Parathyroid adenoma (tissue), 2 donors: ENCODE data around the gene THOC1.

Experiments
- H2AFZ ChIP-seq: fragments of 300-600 bp; sonication (generic); one replicate; pipeline ENCODE4 v1.7.0; 2017; ENCODE audit warnings: antibody characterized with exemption, mild to moderate bottlenecking
- H3K27ac ChIP-seq: fragments of 300-600 bp; sonication (generic); one replicate; pipeline ENCODE4 v1.7.0; 2017
- H3K27me3 ChIP-seq: fragments of 300-600 bp; sonication (generic); one replicate; pipeline ENCODE4 v1.7.0; 2017; ENCODE audit warnings: low read length; ENCODE audit not compliant: control insufficient read depth, insufficient read depth
- H3K36me3 ChIP-seq: fragments of 300-600 bp; sonication (generic); one replicate; pipeline ENCODE4 v1.7.0; 2017; ENCODE audit warnings: low read length; ENCODE audit not compliant: control insufficient read depth, insufficient read depth
- H3K4me1 ChIP-seq: fragments of 300-600 bp; sonication (generic); one replicate; pipeline ENCODE4 v1.7.0; 2017; ENCODE audit warnings: control low read depth
- H3K4me2 ChIP-seq: fragments of 300-600 bp; sonication (generic); one replicate; pipeline ENCODE4 v1.7.0; 2017; ENCODE audit warnings: low read length
- H3K4me3 ChIP-seq: fragments of 300-600 bp; sonication (generic); one replicate; pipeline ENCODE4 v1.7.0; 2017; ENCODE audit warnings: low read depth, low read length
- H3K79me2 ChIP-seq: fragments of 300-600 bp; sonication (generic); one replicate; pipeline ENCODE4 v1.7.0; 2017; ENCODE audit warnings: control low read depth
- H3K9ac ChIP-seq: fragments of 300-600 bp; sonication (generic); one replicate; pipeline ENCODE4 v1.7.0; 2017; ENCODE audit warnings: mild to moderate bottlenecking
- H3K9me3 ChIP-seq: fragments of 300-600 bp; sonication (generic); one replicate; pipeline ENCODE4 v1.7.0; 2017; ENCODE audit warnings: low read length; ENCODE audit not compliant: control insufficient read depth
- TF ChIP-seq, protein P1 (sequence below): fragments of 300-600 bp; sonication (generic); IDR thresholded peaks from one replicate; pipeline ENCODE4 v1.7.0; 2017; ENCODE audit warnings: antibody characterized with exemption, mild to moderate bottlenecking
- donor health status: primary hyperparathyroidism.

THOC1 gene

DNA sequence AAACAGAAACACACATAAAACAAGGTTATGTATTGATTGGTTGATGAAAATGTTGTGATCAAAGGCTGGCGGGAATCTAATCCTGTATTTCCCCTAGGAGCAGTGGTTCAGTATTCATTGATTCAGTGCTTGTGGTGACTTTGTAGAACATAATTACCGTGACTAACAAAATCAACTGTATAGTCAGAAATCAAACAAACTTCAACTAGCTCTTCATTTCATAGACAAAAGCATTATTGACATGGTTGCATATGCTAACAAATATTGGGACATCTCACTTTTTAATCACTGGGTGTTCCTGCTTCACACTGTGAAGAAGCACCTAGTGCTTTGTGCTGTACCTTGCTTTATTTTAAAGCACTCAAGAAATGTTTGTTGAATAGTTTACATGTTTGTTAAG is 68.1 kb downstream of the THOC1 start:
- H3K4me3 ChIP-seq: no peak overlapping the region
- no peaks in the 10 kb centered on the region for H3K36me3 ChIP-seq
- TF ChIP-seq, protein P1, sequence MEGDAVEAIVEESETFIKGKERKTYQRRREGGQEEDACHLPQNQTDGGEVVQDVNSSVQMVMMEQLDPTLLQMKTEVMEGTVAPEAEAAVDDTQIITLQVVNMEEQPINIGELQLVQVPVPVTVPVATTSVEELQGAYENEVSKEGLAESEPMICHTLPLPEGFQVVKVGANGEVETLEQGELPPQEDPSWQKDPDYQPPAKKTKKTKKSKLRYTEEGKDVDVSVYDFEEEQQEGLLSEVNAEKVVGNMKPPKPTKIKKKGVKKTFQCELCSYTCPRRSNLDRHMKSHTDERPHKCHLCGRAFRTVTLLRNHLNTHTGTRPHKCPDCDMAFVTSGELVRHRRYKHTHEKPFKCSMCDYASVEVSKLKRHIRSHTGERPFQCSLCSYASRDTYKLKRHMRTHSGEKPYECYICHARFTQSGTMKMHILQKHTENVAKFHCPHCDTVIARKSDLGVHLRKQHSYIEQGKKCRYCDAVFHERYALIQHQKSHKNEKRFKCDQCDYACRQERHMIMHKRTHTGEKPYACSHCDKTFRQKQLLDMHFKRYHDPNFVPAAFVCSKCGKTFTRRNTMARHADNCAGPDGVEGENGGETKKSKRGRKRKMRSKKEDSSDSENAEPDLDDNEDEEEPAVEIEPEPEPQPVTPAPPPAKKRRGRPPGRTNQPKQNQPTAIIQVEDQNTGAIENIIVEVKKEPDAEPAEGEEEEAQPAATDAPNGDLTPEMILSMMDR: no peak
- no peak overlapping the region for H3K9ac ChIP-seq
- H3K9me3 ChIP-seq: no peaks in the 10 kb centered on the region
- no peaks in the 10 kb centered on the region for H3K27me3 ChIP-seq
- no peak overlapping the region for H3K27ac ChIP-seq
- no peaks in the 10 kb centered on the region for H3K4me1 ChIP-seq
- peaks cover 9% of the 10 kb centered on the region for H3K79me2 ChIP-seq
- no peak overlapping the region for H2AFZ ChIP-seq
- no peak overlapping the region for H3K4me2 ChIP-seq

DNA sequence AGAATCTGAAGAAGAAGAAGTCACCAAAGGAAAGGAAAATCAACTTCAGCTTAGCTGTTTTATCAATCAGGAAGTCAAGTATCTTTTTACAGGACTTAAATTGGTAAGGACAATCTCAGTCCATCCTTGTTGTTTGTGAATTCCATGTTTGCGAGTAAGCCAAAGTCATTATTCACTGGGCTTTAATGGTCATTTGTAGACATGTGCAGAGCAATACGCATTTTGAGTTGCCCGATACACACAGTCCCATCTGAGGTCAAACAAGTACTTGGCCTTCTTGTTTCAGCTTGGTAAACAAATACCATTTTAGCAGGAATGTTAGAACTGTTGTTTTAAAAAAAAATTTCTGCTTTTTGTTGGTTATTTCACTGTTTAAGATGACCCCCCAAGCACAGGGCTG is 68.6 kb downstream of the THOC1 start:
- TF ChIP-seq, protein P1: no peak
- Histone ChIP-seq H3K36me3 (no peaks in the 10 kb centered on the region), H3K79me2 (peaks cover 9% of the 10 kb centered on the region), H3K27me3 (no peaks in the 10 kb centered on the region), H3K9me3 (no peaks in the 10 kb centered on the region), H3K9ac (no peak overlapping the region), H2AFZ (no peak overlapping the region), H3K4me2 (no peak overlapping the region), H3K27ac (no peak overlapping the region), H3K4me3 (no peak overlapping the region), H3K4me1 (no peaks in the 10 kb centered on the region)

DNA sequence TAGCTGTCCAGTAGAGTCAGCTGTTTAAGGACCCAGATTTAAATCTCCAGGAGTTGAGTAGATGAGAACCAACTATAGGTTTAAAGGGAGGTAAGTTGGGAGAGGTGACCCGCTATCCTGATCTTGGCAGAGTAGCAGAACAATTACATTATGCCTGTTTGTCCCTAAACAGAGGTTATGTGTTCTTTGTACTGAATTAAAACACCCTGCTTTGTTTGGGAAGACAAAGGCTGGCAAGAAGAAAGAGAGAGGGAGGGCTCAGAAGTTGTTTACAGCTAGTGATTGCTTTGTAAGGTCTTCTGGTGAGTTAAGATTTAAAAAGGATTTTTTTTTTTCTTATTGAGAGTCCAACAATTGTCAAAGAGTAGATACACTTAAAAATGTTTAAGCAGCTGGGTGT is 72.2 kb downstream of the THOC1 start:
- Histone ChIP-seq H3K36me3 (no peaks in the 10 kb centered on the region), H3K4me1 (peaks cover 4% of the 10 kb centered on the region), H2AFZ (no peak overlapping the region), H3K27ac (no peak overlapping the region), H3K9ac (no peak overlapping the region), H3K4me3 (no peak overlapping the region), H3K4me2 (no peak overlapping the region), H3K27me3 (no peaks in the 10 kb centered on the region), H3K9me3 (no peaks in the 10 kb centered on the region), H3K79me2 (peaks cover 16% of the 10 kb centered on the region)
- TF ChIP-seq, protein P1: no peak

DNA sequence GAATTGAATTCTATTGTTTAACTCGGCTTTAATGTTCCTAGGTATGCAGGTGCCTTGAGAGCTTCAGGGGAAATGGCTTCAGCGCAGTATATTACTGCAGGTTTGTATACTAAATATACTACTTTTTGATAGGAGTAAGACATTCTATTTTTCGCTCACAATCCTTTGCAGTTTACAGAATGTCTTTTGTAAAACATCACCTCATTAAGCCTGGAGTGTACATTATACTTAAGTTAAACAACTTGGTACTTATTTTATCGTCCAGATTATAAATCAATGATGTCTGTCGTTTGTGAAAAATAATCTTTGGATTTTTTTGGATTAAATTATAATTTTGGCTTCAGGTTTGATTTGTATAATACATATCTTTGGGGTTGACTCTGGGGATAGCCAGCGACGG is 75.0 kb downstream of the THOC1 start:
- Histone ChIP-seq H2AFZ (no peak overlapping the region), H3K36me3 (no peaks in the 10 kb centered on the region), H3K9ac (no peak overlapping the region), H3K4me3 (no peak overlapping the region), H3K27me3 (no peaks in the 10 kb centered on the region), H3K4me1 (peaks cover 10% of the 10 kb centered on the region), H3K9me3 (no peaks in the 10 kb centered on the region), H3K4me2 (no peak overlapping the region), H3K79me2 (peaks cover 39% of the 10 kb centered on the region), H3K27ac (no peak overlapping the region)
- TF ChIP-seq, protein P1: no peak

DNA sequence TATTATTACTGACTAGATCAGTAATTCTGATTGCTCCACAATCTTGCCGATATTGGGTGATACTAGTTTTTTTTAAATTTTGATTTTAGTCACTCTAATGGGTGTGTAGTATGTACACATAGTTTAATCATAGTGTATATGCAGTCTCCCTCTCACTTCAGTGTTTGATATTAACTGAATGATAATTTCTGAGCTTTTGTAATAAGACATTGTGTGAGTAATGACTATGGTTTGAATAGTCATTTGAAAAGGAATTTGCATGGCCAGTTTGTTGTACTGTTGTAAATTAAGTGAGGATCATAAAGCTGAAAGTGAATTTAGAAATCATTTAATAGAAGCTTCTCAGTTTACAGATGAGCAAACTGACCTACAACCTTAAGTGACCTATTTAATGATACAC is 76.1 kb downstream of the THOC1 start:
- no peaks in the 10 kb centered on the region for H3K36me3 ChIP-seq

More for the DNA sequence above, 76.1 kb downstream of the THOC1 start:
- H2AFZ ChIP-seq: no peak overlapping the region
- H3K9me3 ChIP-seq: no peaks in the 10 kb centered on the region
- TF ChIP-seq, protein P1: no peak
- no peak overlapping the region for H3K4me2 ChIP-seq
- no peak overlapping the region for H3K4me3 ChIP-seq
- H3K27me3 ChIP-seq: no peaks in the 10 kb centered on the region
- no peak overlapping the region for H3K9ac ChIP-seq
- H3K4me1 ChIP-seq: peaks cover 11% of the 10 kb centered on the region
- H3K27ac ChIP-seq: no peak overlapping the region
- H3K79me2 ChIP-seq: peaks cover 40% of the 10 kb centered on the region
